ENCODE results near the gene LRP4.
"Not testable (repeated sequence)": the region's sequence is repeated elsewhere in the genome, so short reads cannot be mapped to it uniquely, and the experiment has no call there.

LRP4 gene

GRCh38 chr11:46918083-46918787, at the start of gene LRP4:
LRP4 (minus strand) TSS chr11:46918550; CDS start chr11:46918379, 171 bp downstream.
- Histone ChIP-seq H3K27me3 (ENCODE audit: insufficient read depth, low read depth, severe bottlenecking) (no peaks in the 10 kb centered on the region), H3K9me3 (ENCODE audit: severe bottlenecking) (no peaks in the 10 kb centered on the region), H3K27ac (peak within 1 kb of the TSS; percentile 84), H3K36me3 (no peaks in the 10 kb centered on the region), H3K4me3 (ENCODE audit: low read depth, low read length) (peak within 1 kb of the TSS; percentile 80)
- TF ChIP-seq CTCF (IDR thresholded peaks at IDR 0.05; ENCODE audit: low read depth, low read length) = no peak
- DNase-seq = peak; percentile 69

- Histone ChIP-seq H3K9me3 (ENCODE audit: severe bottlenecking) (no peaks in the 10 kb centered on the region), H3K27me3 (ENCODE audit: insufficient read depth, low read depth, severe bottlenecking) (no peaks in the 10 kb centered on the region), H3K27ac (no peak overlapping the region), H3K4me3 (ENCODE audit: low read depth, low read length) (no peak overlapping the region), H3K36me3 (no peaks in the 10 kb centered on the region)
- TF ChIP-seq CTCF (IDR thresholded peaks at IDR 0.05; ENCODE audit: low read depth, low read length) = no peak
- DNase-seq = no peak
These were observed 49.6 kb upstream of the LRP4 start for GRCh38 chr11:46967962-46968361.

- Histone ChIP-seq H3K36me3 (no peaks in the 10 kb centered on the region; the same call in 1 of the 2 replicates), H3K27me3 (ENCODE audit: insufficient read depth, low read depth, severe bottlenecking) (no peaks in the 10 kb centered on the region), H3K4me3 (ENCODE audit: low read depth, low read length) (no peak overlapping the region), H3K27ac (no peak overlapping the region), H3K9me3 (ENCODE audit: severe bottlenecking) (no peaks in the 10 kb centered on the region)
- DNase-seq = no peak
- TF ChIP-seq CTCF (IDR thresholded peaks at IDR 0.05; ENCODE audit: low read depth, low read length) = no peak
These were observed 48.4 kb upstream of the LRP4 start for GRCh38 chr11:46966773-46967172.

- no peaks in the 10 kb centered on the region for H3K9me3 ChIP-seq (ENCODE audit: severe bottlenecking)
- H3K4me3 ChIP-seq (ENCODE audit: low read depth, low read length) = no peak overlapping the region
- H3K27me3 ChIP-seq (ENCODE audit: insufficient read depth, low read depth, severe bottlenecking) = no peaks in the 10 kb centered on the region
- H3K27ac ChIP-seq = no peak overlapping the region
- no peak for TF ChIP-seq CTCF (IDR thresholded peaks at IDR 0.05; ENCODE audit: low read depth, low read length)
- DNase-seq = no peak
- no peaks in the 10 kb centered on the region; the same call in 1 of the 2 replicates for H3K36me3 ChIP-seq
These were observed 45.5 kb upstream of the LRP4 start for GRCh38 chr11:46963844-46964243.

GRCh38 chr11:46961886-46962285, 43.5 kb upstream of the LRP4 start:
- H3K27ac ChIP-seq; DNase-seq; H3K27me3 ChIP-seq (ENCODE audit: insufficient read depth, low read depth, severe bottlenecking); H3K36me3 ChIP-seq; H3K9me3 ChIP-seq (ENCODE audit: severe bottlenecking); H3K4me3 ChIP-seq (ENCODE audit: low read depth, low read length): not testable (repeated sequence)

GRCh38 chr11:46961041-46961440, 42.7 kb upstream of the LRP4 start:
- Histone ChIP-seq H3K9me3 (ENCODE audit: severe bottlenecking) (no peaks in the 10 kb centered on the region), H3K27ac (no peak overlapping the region), H3K27me3 (ENCODE audit: insufficient read depth, low read depth, severe bottlenecking) (no peaks in the 10 kb centered on the region), H3K36me3 (no peaks in the 10 kb centered on the region; the same call in 1 of the 2 replicates), H3K4me3 (ENCODE audit: low read depth, low read length) (no peak overlapping the region)
- no peak for TF ChIP-seq CTCF (IDR thresholded peaks at IDR 0.05; ENCODE audit: low read depth, low read length)
- no peak for DNase-seq

Data from WERI-Rb-1 (cell line).